A549 (cell line): ENCODE measurements around the gene RRP12.

Experiments used
- CTCF ChIP-seq: fragments of >200 bp; sonication (Bioruptor Twin); formaldehyde crosslinking; IDR thresholded peaks from 3 replicates; pipeline ENCODE4 v1.5.1; 2016
- POLR2AphosphoS2 ChIP-seq: conservative IDR thresholded peaks from 2 replicates; pipeline ENCODE4 v1.6.1; 2012; ENCODE audit warnings: low read length, improper control_type of control experiment, inconsistent platforms
- ZC3H11A ChIP-seq: fragments of 450-650 bp; IDR thresholded peaks from 2 replicates; pipeline ENCODE4 v1.6.1; 2014; ENCODE audit warnings: antibody characterized with exemption, mild to moderate bottlenecking
- ZSCAN20 ChIP-seq: fragments of 250-450 bp; sonication (Bioruptor Pico); IDR thresholded peaks from 2 replicates; pipeline ENCODE4 v1.8.0; 2022; ENCODE audit warnings: mild to moderate bottlenecking, moderate library complexity

GRCh38 chr10:97349752-97350513 is 51.2 kb downstream of the RRP12 start:
- TF ChIP-seq POLR2AphosphoS2 (no peak), CTCF (no peak), ZC3H11A (no peak), ZSCAN20 (CRISPR knock-in tag) (no peak)
